ENCODE measurements around the gene ACOD1.

DNA sequence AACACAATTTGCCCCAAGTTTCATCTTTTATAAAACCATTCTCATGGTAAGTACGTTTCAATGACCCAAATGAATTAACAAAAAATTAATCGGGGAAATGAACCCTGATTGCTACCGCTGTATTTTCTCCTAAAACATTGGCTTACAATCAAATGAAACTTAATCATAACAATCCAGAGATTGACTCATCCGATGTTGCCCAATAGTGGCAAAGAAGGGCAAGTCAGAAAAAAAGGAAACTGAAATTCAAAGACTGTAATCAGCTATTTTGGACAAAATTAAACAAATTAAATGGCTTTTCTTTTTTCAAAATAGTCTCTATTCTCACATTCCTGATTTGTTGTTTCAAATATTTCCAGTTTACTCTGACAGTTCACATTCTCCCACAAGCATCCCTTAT lies 3.9 kb upstream of the ACOD1 start:
- TF ChIP-seq CTCF (conservative IDR thresholded peaks at IDR 0.05) (no peak), EZH2 (IDR thresholded peaks at IDR 0.05; ENCODE audit: low read depth) (no peak)

Data from PC-9 (cell line).